ENCODE results near the gene BLOC1S5.

DNA sequence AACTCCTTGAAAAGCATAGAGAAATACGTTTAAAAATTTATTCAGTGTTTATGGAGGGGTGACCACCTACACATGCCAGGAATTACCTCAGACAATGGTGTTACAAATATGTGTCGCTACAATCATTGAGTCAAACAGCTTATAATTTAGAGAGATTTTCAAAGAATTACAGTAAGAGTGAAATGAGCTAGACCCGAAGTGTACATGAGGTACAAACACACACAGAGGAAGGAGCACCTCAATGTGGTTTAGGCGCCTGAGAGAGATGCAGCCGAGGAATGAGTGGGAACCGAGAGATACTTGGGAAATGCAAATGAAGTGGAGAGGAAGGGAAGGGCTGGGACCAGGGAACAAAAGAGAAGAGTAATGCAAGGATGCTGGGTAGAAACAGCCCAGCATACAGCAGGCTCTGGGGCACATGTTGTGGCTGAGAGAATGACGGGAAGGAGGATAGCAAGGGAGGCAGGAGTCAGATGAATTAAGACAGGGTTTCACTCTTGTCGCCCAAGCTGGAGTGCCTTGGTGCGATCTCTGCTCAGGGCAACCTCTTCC is 22.6 kb upstream of the BLOC1S5 start:
- TF ChIP-seq, protein P1, sequence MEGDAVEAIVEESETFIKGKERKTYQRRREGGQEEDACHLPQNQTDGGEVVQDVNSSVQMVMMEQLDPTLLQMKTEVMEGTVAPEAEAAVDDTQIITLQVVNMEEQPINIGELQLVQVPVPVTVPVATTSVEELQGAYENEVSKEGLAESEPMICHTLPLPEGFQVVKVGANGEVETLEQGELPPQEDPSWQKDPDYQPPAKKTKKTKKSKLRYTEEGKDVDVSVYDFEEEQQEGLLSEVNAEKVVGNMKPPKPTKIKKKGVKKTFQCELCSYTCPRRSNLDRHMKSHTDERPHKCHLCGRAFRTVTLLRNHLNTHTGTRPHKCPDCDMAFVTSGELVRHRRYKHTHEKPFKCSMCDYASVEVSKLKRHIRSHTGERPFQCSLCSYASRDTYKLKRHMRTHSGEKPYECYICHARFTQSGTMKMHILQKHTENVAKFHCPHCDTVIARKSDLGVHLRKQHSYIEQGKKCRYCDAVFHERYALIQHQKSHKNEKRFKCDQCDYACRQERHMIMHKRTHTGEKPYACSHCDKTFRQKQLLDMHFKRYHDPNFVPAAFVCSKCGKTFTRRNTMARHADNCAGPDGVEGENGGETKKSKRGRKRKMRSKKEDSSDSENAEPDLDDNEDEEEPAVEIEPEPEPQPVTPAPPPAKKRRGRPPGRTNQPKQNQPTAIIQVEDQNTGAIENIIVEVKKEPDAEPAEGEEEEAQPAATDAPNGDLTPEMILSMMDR (conservative IDR thresholded peaks at IDR 0.05; ENCODE audit: low read length) = no peak
- TF ChIP-seq EZH2phosphoT487 (IDR thresholded peaks at IDR 0.05; ENCODE audit: borderline replicate concordance) = no peak
